Glomerular visceral epithelial cell (primary cell): ENCODE results near the gene FAH.

Experiments
- DNase-seq: peaks from one replicate; pipeline ENCODE4 v3.0.0-alpha.2; 2016; ENCODE audit errors: extremely low spot score

The FAH gene

DNA sequence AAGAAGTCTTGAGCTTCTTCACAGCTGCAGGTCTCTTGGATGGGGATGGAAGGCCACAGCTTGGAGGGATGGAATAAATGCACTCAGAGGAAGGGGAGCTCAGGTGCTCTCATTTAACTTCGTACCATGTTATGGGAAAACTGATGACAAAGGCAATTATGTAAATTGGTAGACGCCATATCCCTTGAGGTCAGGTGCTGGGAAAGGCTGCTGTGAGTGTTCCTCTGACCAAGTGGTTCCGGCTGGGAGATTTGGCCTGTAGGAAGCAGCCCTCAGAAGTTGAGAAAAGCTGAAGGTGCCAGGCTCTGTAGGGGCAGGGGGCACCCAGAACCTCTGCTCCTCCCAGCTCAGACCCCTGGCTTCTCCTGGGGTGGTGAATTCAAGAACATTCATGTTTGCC, 47.1 kb downstream of the FAH start:
- no peak for DNase-seq

- no peak for DNase-seq
Measured at GRCh38 chr15:80201256-80202015, 48.6 kb downstream of the FAH start.

DNA sequence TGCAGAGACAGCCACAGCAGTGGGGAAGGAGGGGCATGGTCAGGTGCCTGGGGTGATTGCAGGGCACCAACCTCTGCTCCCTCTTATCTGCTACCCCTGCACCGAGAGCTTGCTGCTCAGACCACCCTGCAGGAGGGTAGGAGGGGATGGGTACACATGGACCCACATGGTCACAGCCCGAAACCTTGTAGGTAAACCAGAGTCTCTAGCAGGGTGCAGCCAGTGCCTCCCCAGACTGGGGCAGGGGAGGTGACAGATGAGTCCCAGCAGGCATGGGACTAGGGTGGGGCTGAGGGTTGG, 49.2 kb downstream of the FAH start:
- DNase-seq: no peak

- no peak for DNase-seq
Measured at GRCh38 chr15:80202641-80203360, 50.0 kb downstream of the FAH start.

DNA sequence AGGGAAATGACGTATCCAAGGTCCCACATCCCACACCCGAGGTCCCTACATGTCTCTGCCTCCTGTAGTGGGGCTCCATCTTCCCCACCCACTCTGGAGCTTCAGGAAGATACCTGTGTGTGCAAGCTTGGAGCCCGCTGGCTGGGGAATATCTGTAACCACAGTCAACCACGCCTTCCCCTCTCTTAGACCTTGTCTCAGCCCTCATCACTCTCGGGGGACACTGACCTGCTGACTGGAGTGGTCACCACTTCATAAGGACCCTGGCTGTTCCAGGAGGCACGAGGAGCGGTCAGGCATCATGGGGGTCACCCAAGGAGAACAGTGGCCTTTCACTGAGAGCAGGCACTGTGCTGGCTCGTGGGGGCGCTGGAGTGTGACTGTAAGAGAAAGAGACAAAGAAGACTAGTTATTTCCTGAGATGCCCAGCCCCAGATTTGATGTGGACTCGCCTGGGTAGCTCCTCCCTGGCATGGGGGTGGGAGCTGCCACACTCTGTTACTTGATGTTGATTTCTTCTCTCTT, 50.6 kb downstream of the FAH start:
- DNase-seq: no peak

GRCh38 chr15:80204231-80204630, 51.4 kb downstream of the FAH start:
- no peak for DNase-seq

- no peak for DNase-seq
Measured at GRCh38 chr15:80207887-80208286, 55.1 kb downstream of the FAH start.

GRCh38 chr15:80208758-80209734, 56.2 kb downstream of the FAH start:
- DNase-seq: no peak

DNA sequence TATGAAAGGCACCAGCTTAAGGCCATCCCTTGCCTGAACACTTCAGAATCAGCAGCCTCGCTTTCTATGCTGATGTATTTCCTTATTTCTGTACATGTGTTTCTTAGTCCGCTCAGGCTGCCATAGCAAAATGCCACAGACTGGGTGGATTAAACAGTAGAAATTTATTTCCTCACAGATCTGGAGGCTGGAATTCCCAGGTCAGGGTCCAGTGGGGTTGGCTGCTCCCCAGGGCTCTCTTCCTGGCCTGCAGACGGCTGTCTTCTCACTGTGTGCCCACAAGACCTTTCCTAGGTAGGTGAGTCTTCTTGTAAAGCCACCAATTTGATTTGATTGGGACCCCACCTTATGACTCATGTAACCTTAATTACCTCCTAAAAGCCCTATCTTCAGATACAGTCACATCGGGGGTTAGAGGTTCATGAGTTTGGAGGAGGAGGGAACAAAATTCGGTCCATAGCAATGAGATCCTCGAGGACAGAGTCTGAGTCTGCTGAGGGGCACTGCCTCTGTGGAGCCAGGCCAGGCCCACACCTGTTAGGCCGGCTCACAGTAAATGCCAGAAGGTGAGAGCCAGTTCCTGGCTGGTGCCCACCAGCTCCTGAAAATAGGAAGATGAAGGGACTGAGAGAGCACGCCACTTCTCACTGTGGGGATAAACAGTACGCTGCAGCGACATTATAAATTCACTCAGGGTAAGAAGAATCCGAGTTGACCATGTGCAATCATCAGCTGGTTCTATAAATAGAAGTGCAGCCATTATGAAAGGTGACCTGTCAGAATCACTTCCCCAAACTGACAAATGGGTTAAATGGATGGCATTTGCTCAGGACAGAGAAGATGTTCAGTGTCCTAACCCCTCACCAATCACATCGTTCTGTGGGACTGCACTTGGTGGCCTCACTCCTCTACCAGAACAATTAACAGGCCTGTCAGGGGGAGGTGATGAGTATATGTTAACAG, 58.1 kb downstream of the FAH start:
- DNase-seq: no peak

DNA sequence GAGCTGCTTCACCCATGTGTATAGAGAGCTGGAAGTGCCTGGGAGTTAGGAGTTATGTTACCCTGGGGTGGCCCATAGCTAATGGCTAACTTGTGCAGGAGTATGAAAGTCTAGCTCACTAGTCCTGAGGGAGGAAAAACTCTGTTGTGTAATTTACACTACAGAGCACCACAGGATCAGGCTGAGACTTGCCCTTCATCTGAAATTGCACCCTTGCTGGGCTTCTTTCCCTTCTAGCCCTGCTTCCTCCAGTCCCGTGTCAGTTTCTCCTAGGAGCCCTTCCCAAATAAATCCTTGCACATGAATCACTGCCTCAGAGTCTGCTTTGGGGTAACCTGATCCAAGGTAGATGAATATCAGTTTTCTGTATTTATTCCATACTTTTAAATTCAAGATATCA, 59.2 kb downstream of the FAH start:
- no peak for DNase-seq

DNA sequence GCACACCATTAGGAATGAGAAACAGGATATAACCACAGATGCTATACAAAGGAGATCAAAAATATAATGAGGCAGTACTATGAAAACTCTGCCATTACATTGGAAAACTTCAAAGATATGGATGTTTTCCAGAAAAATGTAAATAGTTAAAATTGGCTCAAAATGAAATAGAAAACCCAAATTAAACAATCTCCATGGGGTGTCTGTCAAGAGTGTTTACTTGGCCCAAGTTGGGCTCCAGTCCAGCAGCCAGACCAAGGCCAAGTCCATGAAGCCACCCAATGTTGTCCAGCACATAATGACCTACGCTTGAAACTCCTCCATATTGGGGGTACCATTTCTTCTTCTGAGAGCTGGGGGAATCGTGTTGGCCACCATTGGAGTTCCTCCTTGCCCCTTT, 62.1 kb downstream of the FAH start:
- no peak for DNase-seq

DNA sequence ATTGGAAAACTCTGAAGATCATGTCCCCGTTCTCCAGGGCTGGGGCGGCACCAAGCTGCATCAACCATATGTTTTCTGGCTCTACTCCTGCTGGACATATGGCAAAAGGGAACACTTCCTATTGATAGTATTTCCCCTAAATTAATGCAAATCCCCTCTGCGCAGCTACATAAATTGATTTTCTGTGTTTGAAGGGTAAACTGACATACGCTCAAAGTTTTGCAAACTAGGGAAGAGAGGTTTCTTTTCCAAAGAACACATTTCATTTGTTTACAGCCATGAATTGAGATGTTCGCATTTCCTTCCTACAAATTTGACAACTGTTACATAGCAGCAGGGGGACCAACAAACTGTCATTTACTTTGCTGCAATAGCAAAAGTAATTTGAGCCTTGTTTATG, 63.3 kb downstream of the FAH start:
- DNase-seq: no peak

- DNase-seq: no peak
Measured at GRCh38 chr15:80216911-80217310, 64.1 kb downstream of the FAH start.

DNA sequence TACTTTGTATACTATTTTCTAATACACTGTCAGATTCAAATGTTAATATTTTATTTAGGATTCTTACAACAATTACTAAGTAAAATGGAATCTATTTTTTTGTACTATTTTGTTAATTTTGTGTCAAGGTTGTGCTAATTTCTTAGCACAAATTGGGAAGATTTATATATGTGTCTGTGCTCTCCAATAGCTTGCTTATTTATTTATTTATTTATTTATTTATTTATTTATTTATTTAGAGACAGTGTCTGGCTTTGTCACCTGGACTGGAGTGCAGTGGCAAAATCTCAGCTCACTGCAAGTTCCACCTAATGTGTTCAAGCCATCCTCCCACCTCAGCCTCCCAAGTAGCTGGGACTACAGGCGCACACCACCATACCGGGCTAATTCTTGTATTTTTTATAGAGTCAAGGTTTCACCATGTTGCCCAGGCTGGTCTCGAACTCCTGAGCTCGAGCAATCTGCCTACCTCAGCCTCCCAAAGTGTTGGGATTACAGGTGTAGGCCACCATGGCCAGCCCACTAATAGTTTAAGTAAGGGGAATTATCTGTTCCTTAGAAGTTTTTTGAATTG, 64.6 kb downstream of the FAH start:
- no peak for DNase-seq

GRCh38 chr15:80219955-80220354, 67.2 kb downstream of the FAH start:
- DNase-seq: no peak

DNA sequence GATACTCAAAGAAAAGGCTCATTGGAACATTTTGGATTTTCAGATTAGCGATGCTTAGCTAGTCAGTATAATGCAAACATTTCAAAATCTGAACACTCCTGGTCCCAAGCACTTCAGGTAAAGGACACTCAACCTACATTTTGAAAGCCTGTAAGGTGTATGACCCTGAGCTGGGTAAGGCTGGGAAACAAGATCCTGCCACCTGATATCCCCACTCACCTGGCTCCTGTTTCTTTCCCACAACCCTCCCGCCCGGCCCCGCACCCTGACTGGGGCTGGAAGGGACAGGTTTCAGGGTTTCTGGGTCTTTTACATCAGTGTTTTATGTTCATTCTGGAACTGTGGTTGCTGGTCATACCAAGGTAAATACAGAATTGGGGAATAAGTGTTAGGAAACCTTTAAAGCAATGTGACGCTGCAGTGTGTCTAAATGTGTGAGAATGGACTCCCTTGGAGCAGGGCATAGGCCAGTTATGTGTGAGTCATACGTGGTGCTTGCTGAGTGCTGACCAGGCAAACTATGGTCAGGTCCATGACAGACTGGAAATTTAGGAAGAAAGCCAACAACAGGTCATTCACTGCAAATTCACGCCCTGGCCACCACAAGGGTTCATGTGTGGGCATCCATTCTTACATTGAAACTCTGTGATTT, 76.3 kb downstream of the FAH start:
- DNase-seq: peak; percentile 48

DNA sequence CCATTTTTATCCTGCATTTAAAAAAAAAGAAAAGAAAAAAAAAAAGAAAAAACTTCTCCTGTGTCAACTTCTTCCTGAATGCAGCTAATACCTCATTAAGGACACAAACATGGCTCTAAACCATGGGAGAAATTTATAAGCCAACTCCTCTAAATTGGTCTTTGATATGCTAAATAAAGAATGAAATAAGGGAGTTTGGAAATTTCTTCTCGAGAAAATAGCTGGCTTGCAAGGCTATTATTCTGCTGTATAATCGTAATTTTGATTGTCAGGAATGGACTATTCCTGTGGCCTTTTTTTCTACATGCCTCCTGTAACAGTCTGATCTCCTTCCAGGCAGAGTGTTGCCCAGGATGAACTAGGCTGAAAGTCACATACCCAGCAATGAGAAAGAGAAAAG, 78.6 kb downstream of the FAH start:
- no peak for DNase-seq

GRCh38 chr15:80233581-80233980, 80.8 kb downstream of the FAH start:
- DNase-seq: no peak

DNA sequence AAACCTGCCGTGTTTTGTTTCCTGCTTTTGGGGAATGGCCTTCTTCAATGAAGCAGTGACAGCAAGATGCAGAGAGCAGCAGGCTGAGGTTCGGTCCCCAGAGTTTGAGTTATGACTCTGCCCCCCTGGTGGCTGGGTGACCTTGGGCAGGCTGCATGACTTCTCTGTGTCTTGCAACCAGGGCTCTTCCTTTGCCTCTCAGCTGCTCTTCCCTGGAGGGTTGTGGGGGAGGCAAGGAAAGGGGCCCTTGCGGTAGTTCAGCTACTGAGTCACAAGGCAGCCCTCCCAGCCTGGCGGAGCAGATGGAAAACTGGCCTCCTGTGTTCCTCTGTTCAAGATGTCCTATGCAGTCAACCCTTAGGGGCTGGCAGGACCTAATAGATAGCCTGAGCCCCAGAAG, 82.1 kb downstream of the FAH start:
- DNase-seq: peak; percentile 40
